AG04449 (cell line): ENCODE data around the gene CDH13.
A peak's percentile ranks its signal among the peaks of the same experiment; 100 is the strongest.

Experiments used
- CTCF ChIA-PET: fragments of 350-600 bp; formaldehyde crosslinking; extraction: SDS; loops from one replicate; lab custom pipeline; 2021; ENCODE audit warnings: antibody characterized with exemption; lab: Yijun Ruan, JAX
- POLR2A ChIA-PET: fragments of 400-600, 350-600 bp; formaldehyde crosslinking; extraction: SDS; loops from one replicate; lab custom pipeline; 2020; ENCODE audit warnings: antibody characterized with exemption, inconsistent platforms; lab: Yijun Ruan, JAX
- DNase-seq: peaks from one replicate; pipeline ENCODE4 v3.0.0-alpha.2; 2010; ENCODE audit warnings: low read depth, low spot score
- H3K4me3 ChIP-seq: 2 replicates; pipeline ENCODE4 v1.5.1; 2011; ENCODE audit warnings: low read depth, mild to moderate bottlenecking, control low read depth, low read length
- CTCF ChIP-seq: IDR thresholded peaks from one replicate; pipeline ENCODE4 v1.5.1; 2011; ENCODE audit warnings: mild to moderate bottlenecking, moderate library complexity, low read length, control low read depth, inconsistent platforms; ENCODE audit not compliant: insufficient read depth; ENCODE audit errors: missing control alignments

The CDH13 gene

DNA sequence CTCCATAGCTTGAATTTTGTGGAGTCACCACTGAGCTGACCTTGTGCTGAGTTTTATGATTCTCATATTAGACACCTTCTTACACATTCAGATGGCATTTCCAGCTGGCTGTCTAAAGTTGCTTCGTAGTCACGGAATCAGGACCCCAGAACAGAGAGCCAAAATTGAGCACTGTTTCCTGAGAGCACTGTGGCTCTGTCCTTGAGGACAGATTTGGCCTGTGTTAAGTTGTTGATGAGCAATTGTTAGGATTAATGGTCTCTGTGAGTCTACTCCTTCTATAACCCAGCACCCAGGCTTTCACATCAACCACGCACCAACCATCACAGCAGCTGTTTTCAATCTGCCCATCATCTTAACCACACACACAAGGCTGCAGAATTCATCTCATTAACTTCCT is 903.5 kb downstream of the CDH13 start:
- POLR2A ChIA-PET: interaction anchor here (0.6 to 1.4 kb wide), 3 partner anchors 9 to 22 kb away, joined by 3 to 5 read pairs (median 3); no protein-coding TSS in a partner anchor
- DNase-seq: peak; percentile 82

GRCh38 chr16:83532634-83533033 is 905.9 kb downstream of the CDH13 start:
- no peak overlapping the region for H3K4me3 ChIP-seq
- no peak for TF ChIP-seq CTCF
- ChIA-PET CTCF (interaction anchor here (1.3 kb wide), 1 partner anchor 9 kb away, joined by 3 read pairs; no protein-coding TSS in a partner anchor), POLR2A (no interaction called here)
- DNase-seq: no peak

More for the DNA sequence above, 903.5 kb downstream of the CDH13 start:
- H3K4me3 ChIP-seq: no peak overlapping the region
- no peak for TF ChIP-seq CTCF
- CTCF ChIA-PET: interaction anchor here (0.8 to 0.9 kb wide), 2 partner anchors 12 to 16 kb away, joined by 3 read pairs; no protein-coding TSS in a partner anchor

DNA sequence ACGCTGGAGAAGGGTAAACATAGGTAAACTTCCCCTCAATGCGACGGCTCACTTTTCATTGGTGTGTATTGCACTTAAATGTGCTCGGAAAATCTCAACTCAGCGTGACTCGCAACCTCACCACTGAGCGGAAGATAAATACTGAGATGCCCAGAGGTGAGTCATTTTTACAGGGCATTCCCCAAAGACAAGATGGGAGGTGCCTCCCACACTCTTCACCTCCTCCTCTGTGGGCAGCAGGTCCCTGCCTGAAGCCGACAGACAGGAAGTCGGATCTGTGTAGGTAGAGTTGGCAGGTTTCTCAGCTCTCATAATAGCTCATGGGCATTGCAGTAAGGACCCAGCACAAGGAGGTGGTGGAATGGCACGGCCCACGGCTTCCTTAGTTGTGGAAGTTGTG is 906.4 kb downstream of the CDH13 start:
- no peak overlapping the region for H3K4me3 ChIP-seq
- DNase-seq: no peak
- ChIA-PET POLR2A (no interaction called here), CTCF (no interaction called here)
- no peak for TF ChIP-seq CTCF

DNA sequence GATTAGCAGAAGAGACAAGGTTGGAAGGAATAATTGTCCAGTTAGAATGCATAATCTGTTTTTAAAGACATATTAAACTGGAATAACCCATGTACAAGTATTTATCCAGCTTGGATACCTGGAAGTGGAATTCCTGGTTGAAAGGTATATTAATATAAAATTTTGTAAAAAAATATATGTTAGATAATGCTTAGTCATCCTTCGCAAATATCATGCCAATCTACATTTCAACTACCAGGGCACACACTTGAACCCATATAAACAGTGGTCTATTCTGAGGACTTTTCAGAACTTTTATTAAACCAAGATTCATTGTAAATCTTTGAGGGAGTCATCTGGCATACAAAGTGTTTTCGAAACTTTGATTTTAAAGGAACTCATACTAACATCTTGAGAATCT is 911.9 kb downstream of the CDH13 start:
- TF ChIP-seq CTCF: no peak
- no peak for DNase-seq
- no peak overlapping the region for H3K4me3 ChIP-seq
- POLR2A ChIA-PET: interaction anchor here (0.6 kb wide), 1 partner anchor 8 kb away, joined by 3 read pairs; no protein-coding TSS in a partner anchor
- CTCF ChIA-PET: no interaction called here

- no peak for TF ChIP-seq CTCF
- CTCF ChIA-PET: no interaction called here
- no peak for DNase-seq
- POLR2A ChIA-PET: interaction anchor here (0.7 kb wide), 1 partner anchor 1059 kb away, joined by 3 read pairs; no protein-coding TSS in a partner anchor
- H3K4me3 ChIP-seq: no peak overlapping the region
These were observed 913.1 kb downstream of the CDH13 start for GRCh38 chr16:83539736-83540490.

- TF ChIP-seq CTCF: no peak
- ChIA-PET POLR2A (interaction anchor here (1.3 kb wide), 1 partner anchor 11 kb away, joined by 5 read pairs; no protein-coding TSS in a partner anchor), CTCF (interaction anchor here (1.1 to 1.2 kb wide), 2 partner anchors 9 to 27 kb away, joined by 3 read pairs; no protein-coding TSS in a partner anchor)
- peak; percentile 9 for DNase-seq
- H3K4me3 ChIP-seq: no peak overlapping the region
These were observed 914.5 kb downstream of the CDH13 start for GRCh38 chr16:83541231-83541630.
